HG03354 (cell line): ENCODE data around the gene NRXN3.
"Not testable (repeated sequence)": the region's sequence is repeated elsewhere in the genome, so short reads cannot be mapped to it uniquely, and the experiment has no call there.

Experiments used
- ATAC-seq: cut with Tn5 transposase; IDR thresholded peaks from one replicate; pipeline ENCODE4 v1.9.1; 2021; ENCODE audit warnings: mild to moderate bottlenecking; ENCODE audit not compliant: unreplicated experiment, poor library complexity, severe bottlenecking

Gene NRXN3

DNA sequence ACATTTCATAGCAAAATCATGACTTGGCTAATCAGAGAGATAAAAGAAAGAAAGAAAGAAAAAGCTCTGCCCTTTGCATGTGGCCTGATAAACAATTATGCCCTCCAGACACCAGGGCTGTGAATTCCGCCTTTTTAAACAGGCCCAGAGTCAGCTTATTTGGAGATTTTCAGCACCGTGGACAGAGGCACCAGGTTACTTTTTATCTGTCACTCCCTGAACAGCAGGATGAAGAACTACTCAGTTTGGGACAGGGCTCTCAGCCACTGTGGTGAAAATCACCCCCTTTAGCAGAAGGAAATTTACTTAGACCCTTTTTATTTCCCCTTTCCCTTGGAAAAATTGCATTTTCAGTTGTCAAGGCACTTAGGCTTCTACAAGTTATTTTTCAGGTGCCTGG lies 359.9 kb downstream of the NRXN3 start:
- no peak for ATAC-seq

DNA sequence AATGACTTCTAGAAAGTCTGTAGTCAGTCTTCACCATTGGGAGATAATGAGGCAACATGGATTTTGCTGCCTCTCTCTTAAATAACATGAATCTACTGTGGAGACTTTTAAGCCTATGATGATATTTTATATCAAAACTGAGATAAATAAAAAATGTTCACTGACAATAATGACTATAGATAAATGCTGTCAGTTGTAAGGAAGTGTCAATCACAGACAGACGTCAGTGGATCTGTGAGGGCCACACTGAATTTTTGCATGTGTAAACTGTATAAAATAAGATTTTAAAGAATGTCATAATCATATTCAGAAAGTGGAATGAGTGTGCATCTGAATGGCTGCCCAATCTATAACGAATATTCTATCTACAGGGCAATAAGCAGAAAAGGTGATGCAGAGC lies 364.0 kb downstream of the NRXN3 start:
- no peak for ATAC-seq

DNA sequence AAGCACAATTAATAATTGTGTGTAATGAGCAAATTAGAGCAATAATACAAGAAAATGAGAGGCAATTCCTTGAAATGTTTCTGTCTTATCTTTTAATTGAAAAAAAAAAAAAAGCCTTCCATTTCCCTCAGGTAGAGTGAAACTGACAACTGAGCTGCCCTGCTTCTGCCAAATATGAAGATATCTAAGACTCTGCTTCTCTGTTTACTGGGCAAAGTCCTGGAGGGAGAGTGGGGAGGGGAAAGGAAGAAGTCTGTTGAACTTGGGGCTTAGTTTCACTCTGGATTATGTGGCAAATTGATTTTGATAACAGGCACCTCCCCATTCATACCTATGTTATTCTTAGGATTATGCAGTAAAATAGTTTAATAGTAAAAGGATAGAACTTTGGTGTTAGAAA lies 364.9 kb downstream of the NRXN3 start:
- no peak for ATAC-seq

DNA sequence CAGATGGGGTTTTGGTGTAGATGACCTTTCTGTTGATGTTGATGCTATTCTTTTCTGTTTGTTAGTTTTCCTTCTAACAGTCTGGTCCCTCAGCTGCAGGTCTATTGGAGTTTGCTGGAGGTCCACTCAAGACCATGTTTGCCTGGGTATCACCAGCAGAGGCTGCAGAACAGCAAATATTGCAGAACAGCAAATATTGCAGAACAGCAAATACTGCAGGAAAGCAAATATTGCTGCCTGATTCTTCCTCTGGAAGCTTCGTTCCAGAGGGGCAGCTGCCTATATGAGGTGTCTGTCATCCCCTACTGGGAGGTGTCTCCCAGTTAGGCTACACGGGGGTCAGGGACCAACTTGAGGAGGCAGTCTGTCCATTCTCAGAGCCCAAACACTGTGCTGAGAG lies 371.6 kb downstream of the NRXN3 start:
- ATAC-seq: not testable (repeated sequence)

DNA sequence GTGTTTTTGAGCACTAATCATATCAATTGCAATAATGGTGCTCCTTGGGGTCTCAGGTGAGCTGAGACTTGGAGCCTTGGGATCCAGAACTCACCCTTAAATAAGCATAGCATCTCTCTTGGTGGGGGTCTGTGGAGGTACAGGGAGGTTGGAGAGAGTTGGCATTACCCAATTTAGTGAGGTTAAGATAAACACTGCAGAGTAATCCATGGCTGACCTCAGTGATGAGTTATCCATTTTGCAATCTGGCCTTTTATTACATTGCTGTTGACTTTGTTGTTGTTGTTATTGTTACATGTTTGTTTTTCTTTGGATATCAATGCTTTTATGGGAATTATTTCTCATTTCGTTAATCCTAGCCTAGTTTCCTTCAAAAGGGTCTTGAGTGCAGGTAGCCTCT lies 373.3 kb downstream of the NRXN3 start:
- no peak for ATAC-seq

DNA sequence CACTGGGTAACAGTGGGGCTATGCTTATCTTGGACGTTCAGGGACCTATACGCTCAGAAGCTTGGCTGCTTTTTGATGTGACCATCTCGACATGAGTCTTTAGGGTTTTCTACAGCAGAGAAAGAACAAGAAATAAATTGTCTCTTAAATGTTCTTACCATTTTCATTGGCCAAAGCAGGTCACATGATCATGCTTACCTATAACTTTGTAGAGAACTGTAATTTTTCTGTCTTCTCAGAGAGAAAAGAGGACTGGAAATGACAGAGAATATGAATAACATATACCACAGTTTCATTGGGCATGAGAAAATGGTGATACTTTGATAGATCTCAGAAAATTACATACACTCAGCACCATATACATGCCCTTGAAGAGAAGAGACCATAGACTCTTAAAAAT lies 390.9 kb downstream of the NRXN3 start:
- ATAC-seq: no peak

DNA sequence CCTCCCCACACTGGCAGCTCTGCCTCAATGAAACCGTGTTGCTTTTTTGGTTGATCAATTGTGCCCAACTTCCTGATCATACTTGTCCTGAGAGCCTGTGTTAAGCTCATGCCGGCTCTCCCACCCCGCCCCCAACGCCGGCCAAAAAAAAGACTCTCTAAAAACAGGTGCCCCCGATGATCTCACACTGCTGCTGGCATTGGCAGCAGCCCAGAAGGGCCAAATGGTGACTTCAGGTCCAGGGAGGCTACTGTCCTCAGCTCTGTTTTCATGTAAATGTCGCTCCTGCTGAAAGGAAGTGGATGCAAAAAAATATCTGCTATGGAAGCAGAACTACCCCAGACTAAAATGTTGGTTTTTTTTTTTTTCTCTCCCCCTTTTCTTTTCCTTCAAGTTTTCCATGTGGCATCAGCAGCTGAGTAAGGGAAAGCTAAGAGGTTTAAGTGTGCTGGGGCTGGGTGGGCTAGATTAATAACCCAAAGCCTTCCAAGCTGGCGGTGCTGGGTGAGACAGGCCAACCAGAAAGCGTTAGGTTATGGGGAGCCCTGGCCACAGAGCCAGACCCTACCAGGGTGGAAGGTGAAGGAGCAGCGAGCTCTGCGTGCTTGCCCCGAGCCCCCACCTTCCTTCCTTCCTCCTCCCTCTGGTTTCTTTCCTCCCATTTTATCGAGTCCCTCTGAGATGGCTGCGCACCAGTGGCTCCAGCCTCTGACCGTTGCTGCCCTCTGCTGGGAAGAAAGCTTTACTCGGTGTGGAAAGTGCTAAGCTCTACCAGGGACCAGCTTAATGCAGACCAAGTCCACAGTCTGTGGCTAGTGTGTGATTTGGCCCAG lies 396.1 kb downstream of the NRXN3 start:
- peak; percentile 96 for ATAC-seq

DNA sequence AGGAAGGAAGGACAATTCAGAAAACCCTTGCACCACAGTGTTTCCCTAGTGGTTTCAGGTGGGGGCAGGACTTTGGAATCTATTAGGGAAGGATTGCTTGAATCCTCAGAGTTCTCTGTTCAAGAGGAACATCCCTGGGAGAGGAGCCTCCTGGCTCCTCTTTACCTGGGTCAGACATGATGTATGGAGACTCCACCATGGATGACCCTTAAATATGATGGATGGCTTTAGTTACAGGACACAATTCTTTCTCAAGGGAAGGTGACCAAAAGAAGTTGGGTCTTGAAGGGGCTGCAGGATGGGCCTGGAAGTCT lies 396.6 kb downstream of the NRXN3 start:
- no peak for ATAC-seq

DNA sequence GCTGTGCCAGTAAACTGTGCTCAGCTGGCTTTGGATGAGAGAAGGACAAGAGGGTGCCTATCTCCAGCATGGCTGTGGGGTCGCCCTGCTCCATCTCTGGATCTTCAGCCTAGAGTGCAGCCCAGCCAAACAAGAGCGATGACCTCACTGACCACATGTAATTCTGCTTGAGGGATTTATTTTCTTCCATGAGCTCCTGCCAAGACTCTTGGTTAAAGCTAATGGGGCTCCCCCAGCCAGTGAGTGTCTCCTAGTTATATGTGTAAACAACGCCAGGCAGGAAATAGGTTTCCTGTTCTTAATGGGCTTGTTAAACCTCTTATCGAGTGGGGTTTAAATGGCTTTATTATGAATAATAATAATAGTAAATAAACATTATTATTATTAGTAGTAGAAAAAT lies 397.2 kb downstream of the NRXN3 start:
- no peak for ATAC-seq

DNA sequence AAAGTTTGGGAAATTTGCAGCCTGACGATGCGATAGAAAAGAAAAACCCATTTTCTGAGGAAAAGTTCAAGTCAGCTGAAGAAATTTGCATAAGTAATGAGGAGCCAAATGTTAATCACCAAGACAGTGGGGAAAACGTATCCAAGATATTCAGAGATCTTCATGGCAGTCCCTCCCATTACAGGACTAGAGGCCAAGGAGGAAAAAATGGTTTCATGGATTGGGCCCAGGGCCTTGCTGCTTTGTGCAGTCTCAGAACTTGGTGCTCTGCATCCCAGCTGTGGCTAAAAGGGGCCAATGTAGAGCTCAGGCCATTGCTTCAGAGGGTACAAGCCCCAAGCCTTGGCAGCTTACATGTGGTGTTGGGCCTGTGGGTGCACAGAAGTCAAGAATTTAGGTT lies 403.6 kb downstream of the NRXN3 start:
- ATAC-seq: not testable (repeated sequence)

DNA sequence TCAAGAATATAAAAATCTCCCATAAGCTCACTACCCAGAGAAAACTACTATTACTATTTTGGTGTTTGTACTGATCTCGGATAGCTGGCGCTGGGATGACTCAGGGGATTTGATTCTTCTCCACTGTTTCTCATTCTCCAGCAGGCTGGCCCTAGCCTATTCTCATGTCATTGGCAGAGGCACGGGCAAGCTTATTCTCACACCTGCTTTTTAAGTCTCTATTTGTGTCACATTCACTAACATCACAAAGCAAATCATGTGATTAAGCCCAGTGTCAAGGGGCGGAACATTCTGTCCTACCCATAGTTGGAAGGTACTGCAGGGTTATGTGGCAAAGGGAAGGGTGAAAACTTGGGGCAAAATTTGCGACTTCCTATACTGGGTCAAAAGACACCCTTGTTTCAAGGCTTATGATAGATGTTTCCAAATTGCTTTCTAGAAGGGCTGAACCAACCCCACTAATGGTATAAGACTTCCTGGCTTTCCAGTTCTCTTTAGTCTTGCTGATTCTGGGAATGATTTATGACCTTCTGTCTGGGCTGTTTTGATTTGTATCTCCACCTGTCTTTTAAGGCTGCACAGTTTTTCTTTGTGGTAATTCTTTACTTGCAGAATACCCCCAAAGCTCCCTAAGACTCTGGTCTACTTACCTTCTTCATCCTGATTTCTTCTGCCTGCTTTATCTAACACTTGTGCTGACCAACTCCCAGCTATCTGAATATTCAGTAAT lies 406.4 kb downstream of the NRXN3 start:
- ATAC-seq: no peak

DNA sequence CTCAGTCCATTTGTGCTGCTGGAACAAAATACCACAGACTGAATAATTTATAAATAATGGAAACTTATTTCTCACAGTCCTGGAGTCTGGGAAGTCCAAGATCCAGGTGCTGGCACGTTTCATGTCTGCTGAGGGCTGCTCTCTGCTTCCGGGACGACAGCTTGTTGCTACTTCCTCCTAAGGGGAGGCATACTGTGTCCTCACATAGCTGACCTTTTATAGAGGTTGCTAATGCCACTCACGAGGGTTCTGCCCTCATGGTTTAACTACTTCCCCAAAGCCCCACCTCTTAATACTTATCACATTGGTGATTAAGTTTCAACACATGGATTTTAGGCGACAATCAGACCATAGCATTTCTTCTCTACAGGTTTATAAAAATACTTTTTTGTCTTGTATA lies 411.1 kb downstream of the NRXN3 start:
- no peak for ATAC-seq

DNA sequence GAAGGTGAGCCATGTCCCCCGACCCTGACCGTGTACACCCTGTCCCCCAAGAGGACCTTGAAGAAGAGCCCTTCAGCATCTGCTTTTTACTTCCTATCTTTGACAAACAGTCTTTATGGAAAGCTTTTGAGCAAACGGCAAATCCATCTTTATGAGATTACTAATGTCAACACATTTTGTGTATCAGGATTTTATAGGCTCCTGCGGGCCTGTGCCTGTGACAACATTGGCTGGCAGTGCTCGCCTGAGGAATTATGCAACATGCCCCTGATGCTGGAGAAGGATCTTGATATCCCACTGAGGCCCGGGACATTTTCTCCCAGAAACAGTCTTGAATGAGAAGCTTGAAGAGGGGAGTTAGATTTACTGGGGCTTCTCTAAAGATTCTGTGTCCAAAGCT lies 416.5 kb downstream of the NRXN3 start:
- ATAC-seq: no peak

DNA sequence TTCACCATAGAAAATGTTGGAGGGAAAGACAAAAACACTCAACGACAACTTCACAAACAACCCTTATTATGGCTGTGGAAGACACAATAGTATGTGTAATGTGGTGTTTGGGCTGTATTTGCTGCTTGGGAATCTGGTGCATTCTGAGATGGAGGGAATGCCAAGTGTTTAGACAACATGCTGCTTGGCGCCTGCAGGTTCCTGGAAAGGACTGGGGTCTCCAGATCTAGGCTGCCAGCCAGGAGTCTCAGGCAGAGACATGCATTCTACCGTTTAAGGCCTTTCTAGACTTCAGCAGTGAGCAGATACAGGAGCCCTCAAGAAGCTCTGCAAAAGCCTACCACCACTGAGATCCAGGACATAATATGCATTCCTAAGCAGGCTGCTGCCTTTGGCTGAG lies 418.7 kb downstream of the NRXN3 start:
- no peak for ATAC-seq

DNA sequence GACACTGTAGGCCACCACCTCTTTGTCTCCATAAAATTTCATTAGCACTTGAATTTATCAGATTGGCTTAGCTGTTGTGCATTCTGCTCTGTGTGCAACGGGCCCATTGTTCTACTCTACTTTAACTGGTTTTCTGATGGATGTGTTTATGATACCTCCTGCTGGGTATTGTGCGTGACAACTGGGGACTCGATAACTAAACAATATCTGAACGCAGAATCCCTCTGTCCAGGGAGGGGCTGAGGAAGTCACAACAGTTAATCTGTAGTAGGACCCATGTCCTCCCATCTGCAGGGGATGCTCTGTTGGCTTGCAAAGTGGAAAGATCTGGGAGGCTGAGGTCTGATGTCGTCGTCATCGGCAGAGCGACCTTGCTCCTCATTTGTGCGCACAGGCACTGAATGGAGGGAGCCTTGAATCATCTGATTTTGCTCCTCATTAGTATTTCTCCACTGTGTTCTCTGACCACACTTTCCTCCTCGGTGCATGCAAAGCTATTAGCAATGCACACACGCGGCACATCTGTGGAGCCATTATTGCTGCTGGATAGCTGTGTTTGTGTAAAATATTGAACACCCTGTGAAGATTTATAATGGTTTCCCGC lies 422.5 kb downstream of the NRXN3 start:
- no peak for ATAC-seq

DNA sequence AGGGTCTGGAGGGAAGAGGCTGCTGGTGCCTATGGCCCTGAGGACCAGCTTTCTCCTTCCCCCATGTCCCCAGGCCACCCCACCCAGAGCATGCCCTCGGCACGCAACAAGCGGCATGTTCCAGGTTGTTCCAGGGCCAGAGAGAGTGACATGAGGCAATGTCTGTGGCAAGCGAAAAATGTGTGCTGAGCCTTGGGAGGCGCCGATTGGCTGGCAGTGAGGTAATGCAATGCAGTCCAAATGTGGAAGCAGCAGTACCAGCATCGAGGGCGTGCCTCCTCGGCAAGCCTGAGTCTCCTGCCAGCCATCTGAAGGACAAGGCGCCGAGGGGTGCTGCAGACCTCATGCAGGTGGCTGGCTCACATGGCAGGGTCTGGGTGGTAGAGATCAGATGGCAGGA lies 423.8 kb downstream of the NRXN3 start:
- ATAC-seq: no peak

DNA sequence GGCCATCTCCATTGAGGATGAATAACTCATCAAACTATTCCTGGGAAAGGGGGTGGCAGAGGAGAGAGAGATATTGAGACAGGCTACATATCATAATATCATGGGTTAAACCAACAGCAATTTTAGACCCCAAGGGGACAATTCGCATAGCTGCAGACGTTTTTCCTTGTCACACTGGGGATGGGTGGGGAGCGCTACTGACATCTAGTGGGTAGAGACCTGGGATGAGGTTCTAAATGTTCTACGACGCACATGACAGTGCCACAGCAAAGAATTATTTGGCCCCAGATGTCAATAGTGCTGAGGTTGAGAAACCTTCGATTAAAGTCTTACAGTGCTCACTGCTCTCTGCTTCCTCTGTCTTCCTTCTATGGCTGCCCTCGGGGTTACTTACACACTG lies 425.6 kb downstream of the NRXN3 start:
- ATAC-seq: no peak

DNA sequence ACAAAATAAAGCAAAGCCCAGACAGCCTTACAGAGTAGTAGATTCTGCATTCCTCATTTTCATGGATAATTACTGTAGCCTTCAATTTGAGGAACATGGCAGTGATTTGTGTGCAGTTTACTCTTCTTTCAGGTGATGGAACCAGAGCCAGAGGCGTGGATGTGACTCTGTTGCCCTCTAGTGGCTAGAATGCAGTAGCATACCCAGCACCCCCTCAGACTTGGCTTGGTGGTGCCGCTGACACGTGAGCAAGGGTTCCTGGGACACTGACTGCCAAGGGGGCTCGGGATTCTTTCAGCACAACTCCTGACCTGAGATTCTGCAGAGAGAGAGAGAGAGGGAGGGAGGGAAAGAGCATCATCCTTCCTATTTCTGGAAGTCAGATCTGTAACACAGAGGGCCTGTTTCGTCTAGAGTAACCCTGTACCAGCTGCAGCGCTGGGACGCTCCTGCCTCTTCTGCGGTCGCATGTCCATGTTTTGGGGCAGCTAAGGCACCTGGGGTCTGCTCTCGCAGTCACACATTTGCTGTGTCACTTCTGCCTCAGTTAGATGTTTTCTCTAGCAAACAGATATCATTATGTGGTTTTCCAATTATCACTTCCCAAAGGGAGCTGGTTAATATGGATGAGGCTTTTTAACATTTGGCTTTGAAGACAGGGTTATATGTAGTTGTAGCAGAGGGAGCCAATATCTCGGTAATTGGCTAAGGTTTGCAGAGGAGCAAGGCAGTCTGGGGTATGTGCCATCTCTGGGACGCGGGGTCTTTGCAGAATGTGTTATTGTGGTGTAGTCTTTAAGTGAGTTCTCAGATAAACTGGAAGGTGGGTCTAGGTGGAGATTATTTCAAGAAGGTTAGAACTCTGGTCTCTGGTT lies 428.1 kb downstream of the NRXN3 start:
- ATAC-seq: peak; percentile 97

DNA sequence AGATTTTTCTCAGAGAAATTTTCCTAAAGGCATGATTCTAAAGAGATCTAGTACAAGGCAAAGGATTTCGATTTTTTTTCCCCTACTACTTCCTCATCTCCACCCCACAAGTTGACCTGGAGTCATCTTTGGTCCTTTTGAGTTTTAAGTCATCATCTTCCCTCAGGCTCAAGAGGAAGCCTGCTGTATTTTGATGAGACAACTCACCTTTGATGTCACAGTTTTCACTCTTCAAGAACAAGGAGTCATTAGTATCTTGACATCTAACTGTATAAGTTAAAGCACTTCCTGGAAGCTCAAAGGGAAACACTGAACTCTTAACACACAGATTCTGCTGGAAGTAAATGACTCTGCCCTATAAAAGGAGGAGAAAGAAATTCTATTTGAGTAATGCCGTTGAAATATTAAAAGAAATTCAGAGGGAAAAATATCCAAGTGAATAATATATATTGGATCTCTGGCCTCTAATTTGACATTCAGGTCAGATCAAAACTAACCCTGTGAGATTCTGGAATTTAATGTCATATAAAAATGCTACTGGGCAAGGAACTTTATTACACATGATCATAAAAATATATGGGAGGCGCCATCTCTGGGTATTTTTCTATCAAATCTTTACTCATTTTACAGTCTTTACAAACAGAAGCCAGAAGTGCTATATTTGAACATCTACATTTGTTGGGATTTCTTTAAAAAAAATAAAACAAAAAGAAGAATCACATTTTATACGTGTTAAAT lies 435.0 kb downstream of the NRXN3 start:
- no peak for ATAC-seq
